SK-N-SH treated with all-trans-retinoic acid at 6 μM for 48 hours (cell line): ENCODE measurements around the gene SESN3.
"Not testable (repeated sequence)": the region's sequence is repeated elsewhere in the genome, so short reads cannot be mapped to it uniquely, and the experiment has no call there.

Experiments used
- ARNTL ChIP-seq: fragments of 450-650 bp; formaldehyde crosslinking; IDR thresholded peaks from 2 replicates; pipeline ENCODE4 v1.5.0; 2020; ENCODE audit warnings: low read depth, mild to moderate bottlenecking, moderate library complexity, borderline replicate concordance
- RARB ChIP-seq: fragments of 250-450 bp; sonication (Bioruptor Pico); IDR thresholded peaks from 2 replicates; pipeline ENCODE4 v1.8.0; 2021; ENCODE audit warnings: mild to moderate bottlenecking, moderate library complexity
- ZFP30 ChIP-seq: fragments of 450-650 bp; formaldehyde crosslinking; IDR thresholded peaks from 2 replicates; pipeline ENCODE4 v1.5.0; 2022; ENCODE audit warnings: mild to moderate bottlenecking, moderate library complexity
- TF ChIP-seq, protein P1 (sequence below): fragments of 250-450 bp; sonication (Bioruptor Pico); IDR thresholded peaks from 2 replicates; pipeline ENCODE4 v1.5.1; 2020; ENCODE audit warnings: low read depth, mild to moderate bottlenecking, moderate library complexity
- TF ChIP-seq, protein P2 (sequence below): fragments of 250-450 bp; sonication (Bioruptor Pico); IDR thresholded peaks from 2 replicates; pipeline ENCODE4 v1.8.0; 2020; ENCODE audit warnings: mild to moderate bottlenecking, moderate library complexity, borderline replicate concordance

DNA sequence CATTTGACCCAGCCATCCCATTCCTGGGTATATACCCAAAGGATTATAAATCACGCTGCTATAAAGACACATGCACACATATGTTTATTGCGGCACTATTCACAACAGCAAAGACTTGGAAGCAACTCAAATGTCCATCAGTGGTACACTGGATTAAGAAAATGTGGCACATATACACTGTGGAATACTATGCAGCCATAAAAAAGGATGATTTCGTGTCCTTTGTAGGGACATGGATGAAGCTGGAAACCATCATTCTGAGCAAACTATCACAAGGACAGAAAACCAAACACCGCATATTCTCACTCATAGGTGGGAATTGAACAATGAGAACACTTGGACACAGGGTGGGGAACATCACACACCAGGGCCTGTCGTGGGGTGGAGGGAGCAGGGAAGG is 42.6 kb upstream of the SESN3 start:
- TF ChIP-seq ZFP30 (CRISPR knock-in tag); ARNTL; RARB (CRISPR knock-in tag): not testable (repeated sequence)
- TF ChIP-seq, protein P1, sequence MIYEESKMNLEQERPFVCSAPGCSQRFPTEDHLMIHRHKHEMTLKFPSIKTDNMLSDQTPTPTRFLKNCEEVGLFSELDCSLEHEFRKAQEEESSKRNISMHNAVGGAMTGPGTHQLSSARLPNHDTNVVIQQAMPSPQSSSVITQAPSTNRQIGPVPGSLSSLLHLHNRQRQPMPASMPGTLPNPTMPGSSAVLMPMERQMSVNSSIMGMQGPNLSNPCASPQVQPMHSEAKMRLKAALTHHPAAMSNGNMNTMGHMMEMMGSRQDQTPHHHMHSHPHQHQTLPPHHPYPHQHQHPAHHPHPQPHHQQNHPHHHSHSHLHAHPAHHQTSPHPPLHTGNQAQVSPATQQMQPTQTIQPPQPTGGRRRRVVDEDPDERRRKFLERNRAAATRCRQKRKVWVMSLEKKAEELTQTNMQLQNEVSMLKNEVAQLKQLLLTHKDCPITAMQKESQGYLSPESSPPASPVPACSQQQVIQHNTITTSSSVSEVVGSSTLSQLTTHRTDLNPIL (CRISPR knock-in tag), result not testable (repeated sequence)
- TF ChIP-seq, protein P2, sequence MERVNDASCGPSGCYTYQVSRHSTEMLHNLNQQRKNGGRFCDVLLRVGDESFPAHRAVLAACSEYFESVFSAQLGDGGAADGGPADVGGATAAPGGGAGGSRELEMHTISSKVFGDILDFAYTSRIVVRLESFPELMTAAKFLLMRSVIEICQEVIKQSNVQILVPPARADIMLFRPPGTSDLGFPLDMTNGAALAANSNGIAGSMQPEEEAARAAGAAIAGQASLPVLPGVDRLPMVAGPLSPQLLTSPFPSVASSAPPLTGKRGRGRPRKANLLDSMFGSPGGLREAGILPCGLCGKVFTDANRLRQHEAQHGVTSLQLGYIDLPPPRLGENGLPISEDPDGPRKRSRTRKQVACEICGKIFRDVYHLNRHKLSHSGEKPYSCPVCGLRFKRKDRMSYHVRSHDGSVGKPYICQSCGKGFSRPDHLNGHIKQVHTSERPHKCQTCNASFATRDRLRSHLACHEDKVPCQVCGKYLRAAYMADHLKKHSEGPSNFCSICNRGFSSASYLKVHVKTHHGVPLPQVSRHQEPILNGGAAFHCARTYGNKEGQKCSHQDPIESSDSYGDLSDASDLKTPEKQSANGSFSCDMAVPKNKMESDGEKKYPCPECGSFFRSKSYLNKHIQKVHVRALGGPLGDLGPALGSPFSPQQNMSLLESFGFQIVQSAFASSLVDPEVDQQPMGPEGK, result not testable (repeated sequence)
